ENCODE results near the gene KBTBD4.

KBTBD4 gene

GRCh38 chr11:47615249-47615648 is 36.5 kb upstream of the KBTBD4 start:
- Histone ChIP-seq H3K27me3 (replicated peaks in 2 of 5; ENCODE audit: control insufficient read depth in 4 of 5, insufficient read depth in 5 of 5, low read length in 4 of 5) (no peaks in the 10 kb centered on the region), H3K36me3 (ENCODE audit: control insufficient read depth in 4 of 4, insufficient read depth in 4 of 4, low read length in 3 of 4) (peaks cover 0 to 19% (median 7%) of the 10 kb centered on the region in 4 experiments), H3K27ac (ENCODE audit: insufficient read depth in 1 of 2, low read depth in 1 of 2, low read length in 2 of 2, poor library complexity in 1 of 2, severe bottlenecking in 2 of 2) (no peak overlapping the region), H3K4me3 (ENCODE audit: control insufficient read depth in 1 of 7, extremely low read depth in 1 of 7, insufficient read depth in 4 of 7, low read depth in 2 of 7, low read length in 6 of 7) (no peak overlapping the region), H3K4me1 (ENCODE audit: control extremely low read depth in 1 of 4, control insufficient read depth in 4 of 4, insufficient read depth in 4 of 4, low read length in 3 of 4) (peaks cover 5 to 54% (median 40%) of the 10 kb centered on the region in 4 experiments), H3K9me3 (ENCODE audit: control extremely low read depth in 1 of 5, control insufficient read depth in 4 of 5, insufficient read depth in 2 of 5, low read depth in 1 of 5, low read length in 4 of 5) (no peaks in the 10 kb centered on the region)
- DNase-seq: no peak
- POLR2A ChIA-PET: no interaction called here
- CTCF ChIA-PET: interaction anchor here (1.1 to 5.9 kb wide), 7 partner anchors 9 to 127 kb away, joined by 3 to 27 read pairs (median 5); partner anchors contain the start of genes CELF1 and KBTBD4

GRCh38 chr11:47611348-47611794 is 32.6 kb upstream of the KBTBD4 start:
- CTCF ChIA-PET: interaction anchor here (1.0 to 1.7 kb wide), 6 partner anchors 16 to 147 kb away, joined by 3 to 5 read pairs (median 4); partner anchors contain the start of gene FAM180B
- Histone ChIP-seq H3K4me3 (ENCODE audit: control insufficient read depth in 1 of 7, extremely low read depth in 1 of 7, insufficient read depth in 4 of 7, low read depth in 2 of 7, low read length in 6 of 7) (peak overlapping the region in 2 of 7 experiments; percentile 22 to 37), H3K4me1 (ENCODE audit: control extremely low read depth in 1 of 4, control insufficient read depth in 4 of 4, insufficient read depth in 4 of 4, low read length in 3 of 4) (peaks cover 5 to 38% (median 25%) of the 10 kb centered on the region in 4 experiments), H3K27me3 (replicated peaks in 2 of 5; ENCODE audit: control insufficient read depth in 4 of 5, insufficient read depth in 5 of 5, low read length in 4 of 5) (no peaks in the 10 kb centered on the region), H3K36me3 (ENCODE audit: control insufficient read depth in 4 of 4, insufficient read depth in 4 of 4, low read length in 3 of 4) (peaks cover 0 to 13% (median 3%) of the 10 kb centered on the region in 4 experiments), H3K9me3 (ENCODE audit: control extremely low read depth in 1 of 5, control insufficient read depth in 4 of 5, insufficient read depth in 2 of 5, low read depth in 1 of 5, low read length in 4 of 5) (no peaks in the 10 kb centered on the region), H3K27ac (ENCODE audit: insufficient read depth in 1 of 2, low read depth in 1 of 2, low read length in 2 of 2, poor library complexity in 1 of 2, severe bottlenecking in 2 of 2) (no peak overlapping the region)
- POLR2A ChIA-PET: interaction anchor here (1.0 kb wide), 1 partner anchor 31 kb away, joined by 3 read pairs; no protein-coding TSS in a partner anchor
- 20% methylated on average over 5 of the region's 6 CpGs for WGBS (ENCODE audit: insufficient coverage)
- peak; percentile 39 to 85 (median 78) for DNase-seq

- ChIA-PET CTCF (interaction anchor here (1.6 kb wide), 1 partner anchor 18 kb away, joined by 3 read pairs; no protein-coding TSS in a partner anchor), POLR2A (interaction anchor here (0.6 kb wide), 1 partner anchor 64 kb away, joined by 3 read pairs; no protein-coding TSS in a partner anchor)
- H3K36me3 ChIP-seq (ENCODE audit: control insufficient read depth in 4 of 4, insufficient read depth in 4 of 4, low read length in 3 of 4): peaks cover 0 to 11% (median 3%) of the 10 kb centered on the region in 4 experiments
- 96% methylated on average over 3 of the region's 3 CpGs for WGBS (ENCODE audit: insufficient coverage)
- no peaks in the 10 kb centered on the region for H3K9me3 ChIP-seq (ENCODE audit: control extremely low read depth in 1 of 5, control insufficient read depth in 4 of 5, insufficient read depth in 2 of 5, low read depth in 1 of 5, low read length in 4 of 5)
- DNase-seq: no peak
- no peaks in the 10 kb centered on the region for H3K27me3 ChIP-seq (replicated peaks in 2 of 5; ENCODE audit: control insufficient read depth in 4 of 5, insufficient read depth in 5 of 5, low read length in 4 of 5)
- peaks cover 5 to 33% (median 21%) of the 10 kb centered on the region in 4 experiments for H3K4me1 ChIP-seq (ENCODE audit: control extremely low read depth in 1 of 4, control insufficient read depth in 4 of 4, insufficient read depth in 4 of 4, low read length in 3 of 4)
- H3K27ac ChIP-seq (ENCODE audit: insufficient read depth in 1 of 2, low read depth in 1 of 2, low read length in 2 of 2, poor library complexity in 1 of 2, severe bottlenecking in 2 of 2): no peak overlapping the region
- H3K4me3 ChIP-seq (ENCODE audit: control insufficient read depth in 1 of 7, extremely low read depth in 1 of 7, insufficient read depth in 4 of 7, low read depth in 2 of 7, low read length in 6 of 7): no peak overlapping the region
Observed at GRCh38 chr11:47609675-47610074, 30.9 kb upstream of the KBTBD4 start.

GRCh38 chr11:47607380-47607779 is 28.6 kb upstream of the KBTBD4 start:
- no peak for DNase-seq
- no peaks in the 10 kb centered on the region for H3K27me3 ChIP-seq (replicated peaks in 2 of 5; ENCODE audit: control insufficient read depth in 4 of 5, insufficient read depth in 5 of 5, low read length in 4 of 5)
- ChIA-PET POLR2A (no interaction called here), CTCF (interaction anchor here (1.0 to 4.4 kb wide), 4 partner anchors 9 to 110 kb away, joined by 3 to 27 read pairs (median 4); no protein-coding TSS in a partner anchor)
- H3K9me3 ChIP-seq (ENCODE audit: control extremely low read depth in 1 of 5, control insufficient read depth in 4 of 5, insufficient read depth in 2 of 5, low read depth in 1 of 5, low read length in 4 of 5): no peaks in the 10 kb centered on the region
- H3K27ac ChIP-seq (ENCODE audit: insufficient read depth in 1 of 2, low read depth in 1 of 2, low read length in 2 of 2, poor library complexity in 1 of 2, severe bottlenecking in 2 of 2): no peak overlapping the region
- peaks cover 0 to 11% (median 3%) of the 10 kb centered on the region in 4 experiments for H3K36me3 ChIP-seq (ENCODE audit: control insufficient read depth in 4 of 4, insufficient read depth in 4 of 4, low read length in 3 of 4)
- no peak overlapping the region for H3K4me3 ChIP-seq (ENCODE audit: control insufficient read depth in 1 of 7, extremely low read depth in 1 of 7, insufficient read depth in 4 of 7, low read depth in 2 of 7, low read length in 6 of 7)
- H3K4me1 ChIP-seq (ENCODE audit: control extremely low read depth in 1 of 4, control insufficient read depth in 4 of 4, insufficient read depth in 4 of 4, low read length in 3 of 4): peaks cover 5 to 22% (median 17%) of the 10 kb centered on the region in 4 experiments
- WGBS (ENCODE audit: insufficient coverage): 98% methylated on average over 7 of the region's 7 CpGs

- CTCF ChIA-PET: interaction anchor here (1.0 to 4.4 kb wide), 4 partner anchors 8 to 109 kb away, joined by 3 to 27 read pairs (median 4); no protein-coding TSS in a partner anchor
- 89% methylated on average over 5 of the region's 5 CpGs for WGBS (ENCODE audit: insufficient coverage)
Observed at GRCh38 chr11:47606731-47607130, 28.0 kb upstream of the KBTBD4 start.

GRCh38 chr11:47605921-47606320 is 27.2 kb upstream of the KBTBD4 start:
- DNase-seq: no peak
- Histone ChIP-seq H3K4me1 (ENCODE audit: control extremely low read depth in 1 of 4, control insufficient read depth in 4 of 4, insufficient read depth in 4 of 4, low read length in 3 of 4) (peaks cover 0 to 8% (median 3%) of the 10 kb centered on the region in 4 experiments), H3K27ac (ENCODE audit: insufficient read depth in 1 of 2, low read depth in 1 of 2, low read length in 2 of 2, poor library complexity in 1 of 2, severe bottlenecking in 2 of 2) (no peak overlapping the region), H3K9me3 (ENCODE audit: control extremely low read depth in 1 of 5, control insufficient read depth in 4 of 5, insufficient read depth in 2 of 5, low read depth in 1 of 5, low read length in 4 of 5) (no peaks in the 10 kb centered on the region), H3K27me3 (replicated peaks in 2 of 5; ENCODE audit: control insufficient read depth in 4 of 5, insufficient read depth in 5 of 5, low read length in 4 of 5) (no peaks in the 10 kb centered on the region), H3K36me3 (ENCODE audit: control insufficient read depth in 4 of 4, insufficient read depth in 4 of 4, low read length in 3 of 4) (peaks cover 0 to 11% (median 2%) of the 10 kb centered on the region in 4 experiments), H3K4me3 (ENCODE audit: control insufficient read depth in 1 of 7, extremely low read depth in 1 of 7, insufficient read depth in 4 of 7, low read depth in 2 of 7, low read length in 6 of 7) (no peak overlapping the region)
- 93% methylated on average over 3 of the region's 3 CpGs for WGBS (ENCODE audit: insufficient coverage)
- CTCF ChIA-PET: interaction anchor here (4.4 kb wide), 1 partner anchor 11 kb away, joined by 27 read pairs; no protein-coding TSS in a partner anchor
- POLR2A ChIA-PET: no interaction called here

More at GRCh38 chr11:47606731-47607130, 28.0 kb upstream of the KBTBD4 start:
- DNase-seq: no peak
- Histone ChIP-seq H3K36me3 (ENCODE audit: control insufficient read depth in 4 of 4, insufficient read depth in 4 of 4, low read length in 3 of 4) (peaks cover 0 to 11% (median 3%) of the 10 kb centered on the region in 4 experiments), H3K9me3 (ENCODE audit: control extremely low read depth in 1 of 5, control insufficient read depth in 4 of 5, insufficient read depth in 2 of 5, low read depth in 1 of 5, low read length in 4 of 5) (no peaks in the 10 kb centered on the region), H3K27me3 (replicated peaks in 2 of 5; ENCODE audit: control insufficient read depth in 4 of 5, insufficient read depth in 5 of 5, low read length in 4 of 5) (no peaks in the 10 kb centered on the region), H3K4me1 (ENCODE audit: control extremely low read depth in 1 of 4, control insufficient read depth in 4 of 4, insufficient read depth in 4 of 4, low read length in 3 of 4) (peaks cover 3 to 16% (median 12%) of the 10 kb centered on the region in 4 experiments), H3K4me3 (ENCODE audit: control insufficient read depth in 1 of 7, extremely low read depth in 1 of 7, insufficient read depth in 4 of 7, low read depth in 2 of 7, low read length in 6 of 7) (no peak overlapping the region), H3K27ac (ENCODE audit: insufficient read depth in 1 of 2, low read depth in 1 of 2, low read length in 2 of 2, poor library complexity in 1 of 2, severe bottlenecking in 2 of 2) (no peak overlapping the region)
- POLR2A ChIA-PET: no interaction called here

GRCh38 chr11:47603295-47603694 is 24.5 kb upstream of the KBTBD4 start:
- WGBS (ENCODE audit: insufficient coverage): 100% methylated on average over 2 of the region's 4 CpGs
- Histone ChIP-seq H3K36me3 (ENCODE audit: control insufficient read depth in 4 of 4, insufficient read depth in 4 of 4, low read length in 3 of 4) (peaks cover 0 to 6% (median 0%) of the 10 kb centered on the region in 4 experiments), H3K27ac (ENCODE audit: insufficient read depth in 1 of 2, low read depth in 1 of 2, low read length in 2 of 2, poor library complexity in 1 of 2, severe bottlenecking in 2 of 2) (no peak overlapping the region), H3K27me3 (replicated peaks in 2 of 5; ENCODE audit: control insufficient read depth in 4 of 5, insufficient read depth in 5 of 5, low read length in 4 of 5) (no peaks in the 10 kb centered on the region), H3K4me1 (ENCODE audit: control extremely low read depth in 1 of 4, control insufficient read depth in 4 of 4, insufficient read depth in 4 of 4, low read length in 3 of 4) (peaks cover 0 to 8% (median 0%) of the 10 kb centered on the region in 4 experiments), H3K4me3 (ENCODE audit: control insufficient read depth in 1 of 7, extremely low read depth in 1 of 7, insufficient read depth in 4 of 7, low read depth in 2 of 7, low read length in 6 of 7) (no peak overlapping the region), H3K9me3 (ENCODE audit: control extremely low read depth in 1 of 5, control insufficient read depth in 4 of 5, insufficient read depth in 2 of 5, low read depth in 1 of 5, low read length in 4 of 5) (no peaks in the 10 kb centered on the region)
- ChIA-PET CTCF (interaction anchor here (1.5 kb wide), 1 partner anchor 10 kb away, joined by 3 read pairs; no protein-coding TSS in a partner anchor), POLR2A (no interaction called here)
- no peak for DNase-seq

Measured in common myeloid progenitor, CD34-positive (primary cell).